ENCODE data around the gene ERBB4.

ERBB4 gene

GRCh38 chr2:212428681-212429478 is 109.7 kb downstream of the ERBB4 start:
- Histone ChIP-seq H3K9ac (ENCODE audit: low read depth, low read length) (no peak overlapping the region), H3K27me3 (ENCODE audit: control insufficient read depth, insufficient read depth, low read length) (no peaks in the 10 kb centered on the region), H3K36me3 (ENCODE audit: control insufficient read depth, insufficient read depth, low read length) (no peaks in the 10 kb centered on the region), H3K27ac (ENCODE audit: low read depth, low read length) (peak overlapping the region; percentile 75), H3K9me3 (ENCODE audit: control insufficient read depth, insufficient read depth, low read length) (no peaks in the 10 kb centered on the region), H3K4me3 (ENCODE audit: low read depth, low read length) (peak overlapping the region; percentile 5; the same call in 1 of the 2 replicates), H3K4me1 (ENCODE audit: control insufficient read depth, insufficient read depth, low read length) (peaks cover 38% of the 10 kb centered on the region)

DNA sequence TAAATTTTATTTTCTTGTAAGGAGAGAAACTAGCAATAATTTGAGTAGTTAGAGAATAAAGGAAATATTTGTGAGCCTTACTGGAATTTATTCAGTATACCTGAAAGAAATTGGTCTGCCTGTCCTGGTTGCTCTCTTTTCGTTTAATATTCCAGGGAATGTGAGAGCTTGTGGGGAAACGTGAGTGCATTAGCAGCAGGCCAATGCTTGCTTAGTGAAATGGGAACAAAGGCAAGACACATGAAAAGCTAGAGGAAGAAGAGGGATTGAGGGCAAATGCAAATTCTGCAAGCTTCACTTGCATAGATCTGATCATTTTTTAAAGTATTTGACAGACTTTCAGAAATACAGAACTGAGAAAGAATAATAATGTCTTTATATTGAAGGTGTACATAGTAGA is 111.0 kb downstream of the ERBB4 start:
- H3K9me3 ChIP-seq (ENCODE audit: control insufficient read depth, insufficient read depth, low read length) = no peaks in the 10 kb centered on the region
- no peaks in the 10 kb centered on the region for H3K36me3 ChIP-seq (ENCODE audit: control insufficient read depth, insufficient read depth, low read length)
- H3K27me3 ChIP-seq (ENCODE audit: control insufficient read depth, insufficient read depth, low read length) = no peaks in the 10 kb centered on the region
- peaks cover 38% of the 10 kb centered on the region for H3K4me1 ChIP-seq (ENCODE audit: control insufficient read depth, insufficient read depth, low read length)
- H3K27ac ChIP-seq (ENCODE audit: low read depth, low read length) = peak overlapping the region; percentile 44
- peak overlapping the region; percentile 3; the same call in 1 of the 2 replicates for H3K4me3 ChIP-seq (ENCODE audit: low read depth, low read length)
- peak overlapping the region; percentile 30; the same call in 1 of the 2 replicates for H3K9ac ChIP-seq (ENCODE audit: low read depth, low read length)

DNA sequence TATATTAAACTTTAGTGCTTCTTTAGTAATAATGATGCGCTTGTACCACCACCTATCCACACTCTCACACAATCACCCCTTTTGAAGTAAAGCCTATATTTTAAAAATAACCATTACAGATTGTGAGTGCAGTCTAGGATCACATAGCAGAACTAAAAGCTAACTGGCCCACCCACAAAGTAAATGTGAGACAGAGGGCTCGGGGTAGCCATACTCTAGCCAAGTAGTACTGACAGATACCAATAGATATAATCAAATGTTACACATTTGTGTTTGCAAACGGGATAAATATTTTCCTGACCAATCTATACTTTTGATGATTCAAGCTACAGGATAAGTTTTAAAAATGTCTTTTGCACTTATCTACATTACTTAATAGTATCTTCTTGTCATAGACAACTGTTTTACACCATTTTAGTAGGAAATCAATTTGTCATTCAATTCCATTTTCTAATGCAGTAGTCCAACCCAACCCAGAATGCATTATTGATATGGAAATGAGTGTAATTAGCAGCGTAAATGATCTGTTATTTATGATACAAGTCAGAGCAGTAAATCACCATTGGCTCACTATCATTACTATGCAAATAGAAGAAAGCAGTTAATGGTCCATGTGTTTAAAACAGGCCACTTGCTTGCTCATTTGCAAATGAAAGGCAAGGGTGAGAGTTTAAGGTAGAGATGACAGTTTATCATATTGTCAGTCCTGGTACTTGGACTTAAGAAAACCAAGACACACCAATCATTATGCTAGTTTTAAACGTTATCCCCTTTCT is 111.8 kb downstream of the ERBB4 start:
- peaks cover 38% of the 10 kb centered on the region for H3K4me1 ChIP-seq (ENCODE audit: control insufficient read depth, insufficient read depth, low read length)
- no peaks in the 10 kb centered on the region for H3K9me3 ChIP-seq (ENCODE audit: control insufficient read depth, insufficient read depth, low read length)
- peak overlapping the region; percentile 21 for H3K27ac ChIP-seq (ENCODE audit: low read depth, low read length)
- H3K36me3 ChIP-seq (ENCODE audit: control insufficient read depth, insufficient read depth, low read length) = no peaks in the 10 kb centered on the region
- no peaks in the 10 kb centered on the region for H3K27me3 ChIP-seq (ENCODE audit: control insufficient read depth, insufficient read depth, low read length)
- H3K4me3 ChIP-seq (ENCODE audit: low read depth, low read length) = peak overlapping the region; percentile 3; the same call in 1 of the 2 replicates
- no peak overlapping the region; the same call in 1 of the 2 replicates for H3K9ac ChIP-seq (ENCODE audit: low read depth, low read length)

GRCh38 chr2:212424082-212424481 is 114.5 kb downstream of the ERBB4 start:
- Histone ChIP-seq H3K36me3 (ENCODE audit: control insufficient read depth, insufficient read depth, low read length) (no peaks in the 10 kb centered on the region), H3K9ac (ENCODE audit: low read depth, low read length) (no peak overlapping the region), H3K27ac (ENCODE audit: low read depth, low read length) (no peak overlapping the region), H3K27me3 (ENCODE audit: control insufficient read depth, insufficient read depth, low read length) (no peaks in the 10 kb centered on the region), H3K9me3 (ENCODE audit: control insufficient read depth, insufficient read depth, low read length) (no peaks in the 10 kb centered on the region), H3K4me1 (ENCODE audit: control insufficient read depth, insufficient read depth, low read length) (peaks cover 27% of the 10 kb centered on the region), H3K4me3 (ENCODE audit: low read depth, low read length) (no peak overlapping the region)

GRCh38 chr2:212423089-212423488 is 115.5 kb downstream of the ERBB4 start:
- no peak overlapping the region for H3K27ac ChIP-seq (ENCODE audit: low read depth, low read length)
- no peak overlapping the region for H3K9ac ChIP-seq (ENCODE audit: low read depth, low read length)
- H3K36me3 ChIP-seq (ENCODE audit: control insufficient read depth, insufficient read depth, low read length) = no peaks in the 10 kb centered on the region
- H3K4me1 ChIP-seq (ENCODE audit: control insufficient read depth, insufficient read depth, low read length) = peaks cover 17% of the 10 kb centered on the region
- H3K4me3 ChIP-seq (ENCODE audit: low read depth, low read length) = no peak overlapping the region
- H3K27me3 ChIP-seq (ENCODE audit: control insufficient read depth, insufficient read depth, low read length) = no peaks in the 10 kb centered on the region
- no peaks in the 10 kb centered on the region for H3K9me3 ChIP-seq (ENCODE audit: control insufficient read depth, insufficient read depth, low read length)

DNA sequence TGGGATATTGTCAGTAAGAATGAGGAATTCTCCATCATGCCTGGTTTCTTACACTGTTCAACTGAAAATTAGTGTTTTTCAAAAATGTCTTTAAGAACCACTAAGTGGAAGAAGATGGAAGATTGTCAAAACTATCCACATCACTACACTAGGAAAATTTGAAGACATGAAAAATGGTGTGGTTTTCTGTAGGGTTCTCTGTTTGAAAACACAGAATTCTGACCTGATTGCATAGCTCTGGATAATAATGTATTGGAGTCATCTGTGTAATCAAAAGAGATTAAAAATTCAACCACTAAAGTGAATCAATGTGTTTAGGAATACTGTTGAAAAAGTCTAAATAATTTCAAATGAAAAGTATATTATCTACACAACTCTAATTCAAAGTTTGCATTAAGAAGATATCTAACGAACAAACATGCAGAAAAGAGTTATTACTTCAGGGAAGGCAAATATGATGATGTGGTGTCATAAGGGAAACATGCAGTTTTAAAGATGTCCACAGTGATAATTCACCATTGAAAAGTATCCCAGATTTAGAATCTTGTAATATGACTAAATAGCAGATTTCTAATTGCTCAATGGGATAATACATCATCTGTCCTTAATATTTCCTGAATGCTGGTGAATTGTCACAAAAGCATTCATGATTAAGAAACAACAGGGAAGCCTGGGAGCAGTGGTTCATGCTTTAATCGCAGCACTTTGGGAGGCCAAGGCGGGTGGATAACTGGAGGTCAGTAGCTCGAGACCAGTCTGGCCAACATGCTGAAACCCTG is 116.9 kb downstream of the ERBB4 start:
- H3K4me1 ChIP-seq (ENCODE audit: control insufficient read depth, insufficient read depth, low read length) = peaks cover 4% of the 10 kb centered on the region
- no peak overlapping the region for H3K27ac ChIP-seq (ENCODE audit: low read depth, low read length)

GRCh38 chr2:212416086-212416485 is 122.5 kb downstream of the ERBB4 start:
- Histone ChIP-seq H3K4me3 (ENCODE audit: low read depth, low read length) (no peak overlapping the region), H3K27ac (ENCODE audit: low read depth, low read length) (no peak overlapping the region), H3K27me3 (ENCODE audit: control insufficient read depth, insufficient read depth, low read length) (no peaks in the 10 kb centered on the region), H3K36me3 (ENCODE audit: control insufficient read depth, insufficient read depth, low read length) (no peaks in the 10 kb centered on the region), H3K9ac (ENCODE audit: low read depth, low read length) (no peak overlapping the region), H3K9me3 (ENCODE audit: control insufficient read depth, insufficient read depth, low read length) (no peaks in the 10 kb centered on the region), H3K4me1 (ENCODE audit: control insufficient read depth, insufficient read depth, low read length) (no peaks in the 10 kb centered on the region)

More for the DNA sequence above, 116.9 kb downstream of the ERBB4 start:
- no peak overlapping the region for H3K9ac ChIP-seq (ENCODE audit: low read depth, low read length)
- no peak overlapping the region for H3K4me3 ChIP-seq (ENCODE audit: low read depth, low read length)
- H3K27me3 ChIP-seq (ENCODE audit: control insufficient read depth, insufficient read depth, low read length) = no peaks in the 10 kb centered on the region
- no peaks in the 10 kb centered on the region for H3K9me3 ChIP-seq (ENCODE audit: control insufficient read depth, insufficient read depth, low read length)
- no peaks in the 10 kb centered on the region for H3K36me3 ChIP-seq (ENCODE audit: control insufficient read depth, insufficient read depth, low read length)

- Histone ChIP-seq H3K9me3 (ENCODE audit: control insufficient read depth, insufficient read depth, low read length) (no peaks in the 10 kb centered on the region), H3K36me3 (ENCODE audit: control insufficient read depth, insufficient read depth, low read length) (no peaks in the 10 kb centered on the region), H3K9ac (ENCODE audit: low read depth, low read length) (no peak overlapping the region), H3K27me3 (ENCODE audit: control insufficient read depth, insufficient read depth, low read length) (no peaks in the 10 kb centered on the region), H3K4me1 (ENCODE audit: control insufficient read depth, insufficient read depth, low read length) (no peaks in the 10 kb centered on the region), H3K27ac (ENCODE audit: low read depth, low read length) (no peak overlapping the region), H3K4me3 (ENCODE audit: low read depth, low read length) (no peak overlapping the region)
Observed at GRCh38 chr2:212414767-212415211, 123.8 kb downstream of the ERBB4 start.

DNA sequence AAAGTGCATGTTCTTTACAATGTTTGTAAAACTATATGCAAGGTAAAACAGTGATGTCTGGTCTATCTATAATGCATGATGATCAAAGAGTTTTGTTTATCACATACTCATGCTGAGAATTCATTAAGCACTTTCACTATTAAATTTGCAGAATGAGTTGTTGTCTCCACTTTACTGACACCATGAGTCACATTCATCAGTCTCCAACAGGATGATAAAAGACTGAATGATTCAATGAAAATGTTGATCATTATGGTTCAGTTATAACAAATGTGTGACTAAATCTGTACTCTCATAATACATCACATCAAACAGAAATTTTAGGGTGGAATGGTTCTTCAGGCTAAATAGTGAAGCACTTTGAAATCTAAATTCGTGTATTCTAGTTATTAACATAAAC is 129.0 kb downstream of the ERBB4 start:
- no peak overlapping the region for H3K27ac ChIP-seq (ENCODE audit: low read depth, low read length)
- no peak overlapping the region for H3K4me3 ChIP-seq (ENCODE audit: low read depth, low read length)
- H3K9ac ChIP-seq (ENCODE audit: low read depth, low read length) = no peak overlapping the region
- H3K9me3 ChIP-seq (ENCODE audit: control insufficient read depth, insufficient read depth, low read length) = no peaks in the 10 kb centered on the region
- H3K27me3 ChIP-seq (ENCODE audit: control insufficient read depth, insufficient read depth, low read length) = no peaks in the 10 kb centered on the region
- H3K36me3 ChIP-seq (ENCODE audit: control insufficient read depth, insufficient read depth, low read length) = no peaks in the 10 kb centered on the region
- no peaks in the 10 kb centered on the region for H3K4me1 ChIP-seq (ENCODE audit: control insufficient read depth, insufficient read depth, low read length)

GRCh38 chr2:212408524-212408923 is 130.1 kb downstream of the ERBB4 start:
- no peaks in the 10 kb centered on the region for H3K9me3 ChIP-seq (ENCODE audit: control insufficient read depth, insufficient read depth, low read length)
- no peak overlapping the region for H3K9ac ChIP-seq (ENCODE audit: low read depth, low read length)

More at GRCh38 chr2:212408524-212408923, 130.1 kb downstream of the ERBB4 start:
- H3K4me3 ChIP-seq (ENCODE audit: low read depth, low read length) = no peak overlapping the region
- H3K4me1 ChIP-seq (ENCODE audit: control insufficient read depth, insufficient read depth, low read length) = no peaks in the 10 kb centered on the region
- no peak overlapping the region for H3K27ac ChIP-seq (ENCODE audit: low read depth, low read length)
- H3K27me3 ChIP-seq (ENCODE audit: control insufficient read depth, insufficient read depth, low read length) = no peaks in the 10 kb centered on the region
- no peaks in the 10 kb centered on the region for H3K36me3 ChIP-seq (ENCODE audit: control insufficient read depth, insufficient read depth, low read length)

Measured in HUES48 (cell line).